NCI-H1930 (cell line): ENCODE measurements around the gene HSPA6.
"Not testable (repeated sequence)": the region's sequence is repeated elsewhere in the genome, so short reads cannot be mapped to it uniquely, and the experiment has no call there.

Experiments
- DNase-seq, 2 experiments: peaks; one replicate each; lab custom pipeline; 2025; lab: John Stamatoyannopoulos, UW

Gene HSPA6

DNA sequence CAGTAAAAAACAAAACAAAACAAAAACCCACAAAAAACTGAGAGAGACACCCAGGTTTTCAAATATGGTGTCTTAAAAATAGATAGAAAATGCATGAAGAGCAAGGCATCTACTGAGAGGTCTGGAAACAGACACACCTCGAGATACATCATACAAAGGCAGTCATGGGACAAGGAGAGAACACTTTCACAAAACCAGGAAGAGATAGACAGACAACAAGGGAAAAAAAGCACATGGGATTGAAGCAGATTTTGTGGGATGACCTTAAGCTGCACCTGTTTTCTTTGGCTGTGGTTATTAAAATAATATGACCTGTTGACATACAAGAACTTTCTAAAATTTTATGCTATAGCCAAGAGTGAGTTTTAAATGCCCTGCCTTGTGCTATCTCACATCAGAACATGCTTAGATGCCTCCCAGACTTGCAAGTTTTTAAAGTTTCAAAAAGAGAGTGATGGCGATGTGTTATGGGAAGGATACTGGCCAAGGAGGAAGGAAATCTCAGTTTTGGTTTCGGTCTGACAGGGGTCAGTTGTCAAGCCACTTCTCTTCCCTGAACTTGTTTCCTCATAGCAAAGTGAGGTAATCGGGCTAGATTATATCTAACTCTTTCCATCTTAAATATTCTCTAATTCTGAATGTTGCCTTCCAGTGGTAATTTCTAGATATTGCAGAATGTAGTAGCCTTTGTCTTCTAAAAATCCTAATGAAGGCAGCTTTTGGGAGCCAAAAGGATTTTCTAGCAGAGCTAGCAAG lies 36.8 kb downstream of the HSPA6 start:
- DNase-seq, result not testable (repeated sequence)

GRCh38 chr1:161562441-161562840 lies 38.1 kb downstream of the HSPA6 start:
- DNase-seq, result not testable (repeated sequence)

DNA sequence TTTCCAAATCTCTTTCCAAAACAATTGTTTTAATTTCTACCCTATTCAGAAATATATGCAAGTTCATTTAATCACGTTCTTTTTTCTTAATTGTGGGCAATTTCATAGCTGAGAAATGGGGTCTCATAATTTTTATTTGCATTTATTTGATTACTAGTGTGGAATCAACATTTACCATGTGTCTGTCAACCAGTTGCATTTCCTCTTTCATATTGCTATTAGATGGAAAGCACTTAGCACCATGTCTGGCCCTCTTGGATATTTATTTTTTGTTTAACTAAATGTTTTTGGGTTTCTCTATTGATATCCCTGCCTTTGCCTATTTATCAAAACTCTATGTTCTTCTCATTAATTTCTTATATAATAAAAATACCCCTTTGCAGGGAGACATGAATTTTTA lies 39.2 kb downstream of the HSPA6 start:
- not testable (repeated sequence) for DNase-seq

GRCh38 chr1:161566602-161566960 lies 42.2 kb downstream of the HSPA6 start:
- DNase-seq, result not testable (repeated sequence)

DNA sequence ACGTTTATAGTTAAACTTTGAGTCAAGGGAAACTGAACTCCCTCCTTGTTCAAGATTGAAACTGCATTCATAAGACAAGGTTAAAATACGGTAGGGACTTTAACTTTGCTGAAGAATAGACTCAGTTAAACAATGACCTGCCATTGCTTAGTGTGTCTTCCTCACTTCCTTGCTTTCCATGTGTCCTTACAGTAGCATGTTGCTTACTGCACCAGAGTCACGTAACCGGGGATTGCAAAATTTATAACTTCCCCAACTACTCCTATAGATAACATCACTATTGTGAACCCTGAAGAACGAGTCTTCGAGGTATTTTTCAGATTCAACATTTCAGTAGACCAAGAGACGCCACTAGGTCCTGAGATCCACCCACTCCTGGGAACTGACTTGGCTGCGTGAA lies 47.4 kb downstream of the HSPA6 start:
- DNase-seq, result not testable (repeated sequence)
